ENCODE measurements around the gene POC5.
"Not testable (repeated sequence)": the region's sequence is repeated elsewhere in the genome, so short reads cannot be mapped to it uniquely, and the experiment has no call there.

POC5 gene

DNA sequence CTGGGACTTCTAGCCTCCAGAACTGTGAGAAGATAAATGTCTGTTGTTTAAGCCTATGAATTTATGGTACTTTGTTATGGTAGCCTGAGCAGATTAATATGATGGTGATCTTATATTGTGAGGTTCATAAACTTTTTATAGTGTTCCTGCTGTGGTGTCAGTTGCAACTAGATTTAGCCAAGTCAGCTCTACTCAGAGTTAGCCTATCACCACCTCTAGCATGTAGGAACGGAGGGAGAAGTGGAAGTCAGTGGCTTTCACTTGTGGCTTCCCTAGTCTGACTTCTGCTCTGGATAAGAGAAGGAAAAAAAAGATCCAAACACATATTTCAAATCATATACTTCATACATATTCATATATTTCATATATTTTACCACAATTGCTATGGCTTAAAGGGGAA is 6.6 kb downstream of the POC5 start:
- no peak for TF ChIP-seq CTCF (IDR thresholded peaks at IDR 0.05; ENCODE audit: unreplicated experiment in 3 of 3)
- Mint-ChIP-seq H3K9me3 (no peaks in the 10 kb centered on the region), H3K4me1 (peaks cover 12% of the 10 kb centered on the region), H3K4me3 (no peak overlapping the region), H3K27me3 (ENCODE audit: low read depth) (no peaks in the 10 kb centered on the region), H3K27ac (no peak overlapping the region), H3K36me3 (ENCODE audit: low read depth) (peaks cover 21% of the 10 kb centered on the region)

DNA sequence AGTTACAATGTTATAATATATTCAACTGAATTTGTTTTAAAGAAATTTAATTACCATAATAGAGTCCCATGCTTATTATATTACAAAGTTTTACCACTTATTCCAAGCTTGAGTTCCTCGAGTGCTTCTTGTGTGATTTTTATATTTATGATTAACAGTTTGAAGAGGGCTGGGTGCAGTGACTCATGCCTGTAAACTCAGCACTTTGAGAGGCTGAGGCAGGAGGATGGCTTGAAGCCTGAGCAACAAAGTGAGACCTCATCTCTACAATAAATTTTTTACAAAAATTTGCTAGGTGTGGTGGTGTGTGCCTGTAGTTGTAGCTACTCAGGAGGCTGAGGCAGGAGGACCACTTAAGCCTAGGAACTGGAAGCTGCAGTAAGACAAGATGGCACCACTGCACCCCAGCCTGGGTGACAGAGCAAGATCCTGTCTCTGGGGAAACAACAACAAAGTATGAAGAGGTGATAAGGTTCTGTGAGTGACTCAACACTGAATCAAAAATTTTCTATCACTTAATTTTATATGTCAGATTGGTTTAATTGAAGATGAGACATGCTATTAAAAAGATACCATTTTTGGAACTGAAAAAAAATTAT is 9.2 kb downstream of the POC5 start:
- Mint-ChIP-seq H3K4me3 (no peak overlapping the region), H3K36me3 (ENCODE audit: low read depth) (peaks cover 23% of the 10 kb centered on the region), H3K27ac (no peak overlapping the region), H3K27me3 (ENCODE audit: low read depth) (no peaks in the 10 kb centered on the region), H3K4me1 (no peaks in the 10 kb centered on the region), H3K9me3 (no peaks in the 10 kb centered on the region)
- TF ChIP-seq CTCF (IDR thresholded peaks at IDR 0.05; ENCODE audit: unreplicated experiment in 3 of 3), result no peak

GRCh38 chr5:75706775-75707174 is 10.5 kb downstream of the POC5 start:
- Mint-ChIP-seq H3K27me3 (ENCODE audit: low read depth) (no peaks in the 10 kb centered on the region), H3K4me1 (no peaks in the 10 kb centered on the region), H3K36me3 (ENCODE audit: low read depth) (peaks cover 34% of the 10 kb centered on the region), H3K4me3 (no peak overlapping the region), H3K27ac (no peak overlapping the region), H3K9me3 (no peaks in the 10 kb centered on the region)
- no peak for TF ChIP-seq CTCF (IDR thresholded peaks at IDR 0.05; ENCODE audit: unreplicated experiment in 3 of 3)

GRCh38 chr5:75706016-75706415 is 11.2 kb downstream of the POC5 start:
- H3K4me3 Mint-ChIP-seq, result no peak overlapping the region
- H3K9me3 Mint-ChIP-seq, result no peaks in the 10 kb centered on the region
- TF ChIP-seq CTCF (IDR thresholded peaks at IDR 0.05; ENCODE audit: unreplicated experiment in 3 of 3), result no peak
- peaks cover 33% of the 10 kb centered on the region for H3K36me3 Mint-ChIP-seq (ENCODE audit: low read depth)
- H3K27me3 Mint-ChIP-seq (ENCODE audit: low read depth), result no peaks in the 10 kb centered on the region
- no peak overlapping the region for H3K27ac Mint-ChIP-seq
- H3K4me1 Mint-ChIP-seq, result no peaks in the 10 kb centered on the region

DNA sequence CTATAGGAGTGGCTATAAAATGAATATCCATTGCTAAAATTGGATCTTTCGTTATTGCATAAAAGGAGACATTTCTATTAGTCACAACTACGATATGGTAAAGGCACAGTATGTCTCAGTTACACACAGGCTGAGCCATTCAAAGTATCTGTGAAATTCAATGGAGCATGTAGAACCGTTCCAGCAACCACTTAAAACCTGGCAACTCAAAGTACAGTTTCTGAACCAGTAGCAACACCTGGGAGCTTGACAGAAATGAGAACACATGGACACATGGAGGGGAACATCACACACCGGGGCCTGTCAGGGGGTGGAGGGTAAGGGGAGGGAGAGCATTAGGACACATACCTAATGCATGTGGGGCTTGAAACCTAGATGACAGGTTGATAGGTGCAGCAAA is 15.4 kb downstream of the POC5 start:
- Mint-ChIP-seq H3K27me3 (ENCODE audit: low read depth) (no peaks in the 10 kb centered on the region), H3K36me3 (ENCODE audit: low read depth) (peaks cover 42% of the 10 kb centered on the region), H3K9me3 (peaks cover 8% of the 10 kb centered on the region), H3K27ac (no peak overlapping the region), H3K4me3 (no peak overlapping the region), H3K4me1 (no peaks in the 10 kb centered on the region)
- TF ChIP-seq CTCF (IDR thresholded peaks at IDR 0.05; ENCODE audit: unreplicated experiment in 3 of 3), result no peak

- H3K27ac Mint-ChIP-seq; H3K27me3 Mint-ChIP-seq (ENCODE audit: low read depth); H3K4me1 Mint-ChIP-seq; H3K4me3 Mint-ChIP-seq; H3K9me3 Mint-ChIP-seq: not testable (repeated sequence)
- peaks cover 45% of the 10 kb centered on the region for H3K36me3 Mint-ChIP-seq (ENCODE audit: low read depth)
Observed at GRCh38 chr5:75695472-75696351, 21.5 kb downstream of the POC5 start.
